ENCODE results near the gene COL19A1.

DNA sequence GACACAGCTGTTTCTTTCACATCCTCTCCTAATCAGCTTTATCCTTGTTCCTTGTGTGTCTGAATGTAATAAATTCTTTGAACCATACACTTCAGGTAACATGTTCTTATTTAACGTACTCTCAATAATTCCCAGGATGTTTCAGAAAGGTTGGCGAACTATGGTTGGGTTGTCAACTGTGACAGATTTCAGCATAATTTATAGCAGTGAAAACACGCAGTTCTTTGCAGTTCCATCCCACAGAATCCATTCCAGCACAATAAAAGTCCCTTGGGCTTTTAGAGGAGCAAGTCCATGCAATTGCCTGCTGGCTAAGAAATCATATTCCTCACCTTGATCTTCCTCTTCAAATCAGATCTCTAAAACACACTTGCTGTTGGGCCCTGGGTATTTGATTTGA is 317.2 kb downstream of the COL19A1 start:
- no peak for TF ChIP-seq CREB1 (CRISPR knock-in tag; IDR thresholded peaks at IDR 0.05; ENCODE audit: low read depth)
- TF ChIP-seq, protein P1, sequence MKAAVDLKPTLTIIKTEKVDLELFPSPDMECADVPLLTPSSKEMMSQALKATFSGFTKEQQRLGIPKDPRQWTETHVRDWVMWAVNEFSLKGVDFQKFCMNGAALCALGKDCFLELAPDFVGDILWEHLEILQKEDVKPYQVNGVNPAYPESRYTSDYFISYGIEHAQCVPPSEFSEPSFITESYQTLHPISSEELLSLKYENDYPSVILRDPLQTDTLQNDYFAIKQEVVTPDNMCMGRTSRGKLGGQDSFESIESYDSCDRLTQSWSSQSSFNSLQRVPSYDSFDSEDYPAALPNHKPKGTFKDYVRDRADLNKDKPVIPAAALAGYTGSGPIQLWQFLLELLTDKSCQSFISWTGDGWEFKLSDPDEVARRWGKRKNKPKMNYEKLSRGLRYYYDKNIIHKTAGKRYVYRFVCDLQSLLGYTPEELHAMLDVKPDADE (IDR thresholded peaks at IDR 0.05), result no peak
- TF ChIP-seq, protein P2, sequence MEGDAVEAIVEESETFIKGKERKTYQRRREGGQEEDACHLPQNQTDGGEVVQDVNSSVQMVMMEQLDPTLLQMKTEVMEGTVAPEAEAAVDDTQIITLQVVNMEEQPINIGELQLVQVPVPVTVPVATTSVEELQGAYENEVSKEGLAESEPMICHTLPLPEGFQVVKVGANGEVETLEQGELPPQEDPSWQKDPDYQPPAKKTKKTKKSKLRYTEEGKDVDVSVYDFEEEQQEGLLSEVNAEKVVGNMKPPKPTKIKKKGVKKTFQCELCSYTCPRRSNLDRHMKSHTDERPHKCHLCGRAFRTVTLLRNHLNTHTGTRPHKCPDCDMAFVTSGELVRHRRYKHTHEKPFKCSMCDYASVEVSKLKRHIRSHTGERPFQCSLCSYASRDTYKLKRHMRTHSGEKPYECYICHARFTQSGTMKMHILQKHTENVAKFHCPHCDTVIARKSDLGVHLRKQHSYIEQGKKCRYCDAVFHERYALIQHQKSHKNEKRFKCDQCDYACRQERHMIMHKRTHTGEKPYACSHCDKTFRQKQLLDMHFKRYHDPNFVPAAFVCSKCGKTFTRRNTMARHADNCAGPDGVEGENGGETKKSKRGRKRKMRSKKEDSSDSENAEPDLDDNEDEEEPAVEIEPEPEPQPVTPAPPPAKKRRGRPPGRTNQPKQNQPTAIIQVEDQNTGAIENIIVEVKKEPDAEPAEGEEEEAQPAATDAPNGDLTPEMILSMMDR (conservative IDR thresholded peaks at IDR 0.05; ENCODE audit: low read depth in 2 of 2), result no peak
- no peak for TF ChIP-seq JUNB (IDR thresholded peaks at IDR 0.05; ENCODE audit: unreplicated experiment)
- TF ChIP-seq EZH2 (IDR thresholded peaks at IDR 0.05; ENCODE audit: low read depth, unreplicated experiment), result no peak

All from GM23338 (cell line).